ENCODE results near the gene KCND3.

KCND3 gene

GRCh38 chr1:111878649-111879048 lies 110.8 kb downstream of the KCND3 start:
- DNase-seq, result no peak

GRCh38 chr1:111878091-111878490 lies 111.4 kb downstream of the KCND3 start:
- peak; percentile 30 for DNase-seq

GRCh38 chr1:111876631-111877030 lies 112.8 kb downstream of the KCND3 start:
- no peak for DNase-seq

GRCh38 chr1:111875640-111876039 lies 113.8 kb downstream of the KCND3 start:
- no peak for DNase-seq

GRCh38 chr1:111873460-111874030 lies 115.9 kb downstream of the KCND3 start:
- DNase-seq, result no peak

- DNase-seq, result no peak
Observed at GRCh38 chr1:111870181-111870580, 119.3 kb downstream of the KCND3 start.

- DNase-seq, result no peak
Observed at GRCh38 chr1:111867868-111868440, 121.5 kb downstream of the KCND3 start.

- DNase-seq, result no peak
Observed at GRCh38 chr1:111864862-111865261, 124.6 kb downstream of the KCND3 start.

- no peak for DNase-seq
Observed at GRCh38 chr1:111863401-111863800, 126.1 kb downstream of the KCND3 start.

GRCh38 chr1:111862599-111862998 lies 126.9 kb downstream of the KCND3 start:
- DNase-seq, result no peak

GRCh38 chr1:111861523-111861922 lies 127.9 kb downstream of the KCND3 start:
- no peak for DNase-seq

- DNase-seq, result no peak
Observed at GRCh38 chr1:111857194-111857651, 132.2 kb downstream of the KCND3 start.

- DNase-seq, result peak; percentile 58
Observed at GRCh38 chr1:111856411-111857185, 132.9 kb downstream of the KCND3 start.

- DNase-seq, result no peak
Observed at GRCh38 chr1:111855260-111855659, 134.2 kb downstream of the KCND3 start.

GRCh38 chr1:111852261-111852721 lies 137.2 kb downstream of the KCND3 start:
- peak; percentile 98 for DNase-seq

GRCh38 chr1:111851552-111851951 lies 137.9 kb downstream of the KCND3 start:
- peak; percentile 38 for DNase-seq

- DNase-seq, result no peak
Observed at GRCh38 chr1:111850109-111850508, 139.4 kb downstream of the KCND3 start.

- DNase-seq, result no peak
Observed at GRCh38 chr1:111848852-111849545, 140.5 kb downstream of the KCND3 start.

GRCh38 chr1:111847466-111847865 lies 142.0 kb downstream of the KCND3 start:
- DNase-seq, result no peak

- DNase-seq, result no peak
Observed at GRCh38 chr1:111846842-111847241, 142.6 kb downstream of the KCND3 start.

GRCh38 chr1:111843177-111843576 lies 146.3 kb downstream of the KCND3 start:
- no peak for DNase-seq

- no peak for DNase-seq
Observed at GRCh38 chr1:111842411-111842810, 147.1 kb downstream of the KCND3 start.

- DNase-seq, result no peak
Observed at GRCh38 chr1:111841746-111842145, 147.7 kb downstream of the KCND3 start.
